Endothelial cell of umbilical vein (primary cell): ENCODE measurements around the gene LRRC14B. TPM values are rescaled to one million over a fixed set of nuclear protein-coding genes. Genes with fewer than 3 reads are reported as not detected.

Experiments
- BruUV-seq: library from RNA; stranded (reverse); fragments of 400-500 nt; replicated peaks from 2 replicates; lab custom pipeline; 2021; lab: Mats Ljungman, UMichigan
- CTCF ChIA-PET: fragments of 300-600, 350-600 bp; sonication (Branson Sonifier 250); formaldehyde crosslinking; loops from one replicate; lab custom pipeline; 2021; ENCODE audit warnings: antibody characterized with exemption, inconsistent platforms; lab: Charles Lee
- POLR2A ChIA-PET: fragments of 300-600, 350-600 bp; sonication (Branson Sonifier 250); formaldehyde crosslinking; loops from one replicate; lab custom pipeline; 2021; ENCODE audit warnings: antibody characterized with exemption, inconsistent platforms; lab: Charles Lee
- DNase-seq: peaks from one replicate; pipeline ENCODE4 v3.0.0-alpha.2; 2011; ENCODE audit warnings: low read depth, low spot score
- FAIRE-seq: peaks from 2 replicates; lab custom pipeline; 2011; peaks lifted over from hg19 to GRCh38; lab: Jason Lieb, UNC
- H2AFZ ChIP-seq: 2 replicates; pipeline ENCODE4 v1.6.0; 2012; ENCODE audit warnings: low read depth, low read length, control low read depth, inconsistent platforms
- H3K27ac ChIP-seq: 2 replicates; pipeline ENCODE4 v1.5.1; 2011; ENCODE audit warnings: low read depth, mild to moderate bottlenecking, control low read depth, low read length, moderate library complexity; ENCODE audit not compliant: insufficient read depth
- H3K27me3 ChIP-seq, 2 experiments: 2 replicates each; pipeline versions ENCODE4 v1.6.0 to v1.6.1; 2011; ENCODE audit warnings: low read length in 2 of 2, mixed read lengths in 1 of 2; ENCODE audit not compliant: control insufficient read depth in 2 of 2, insufficient read depth in 2 of 2
- H3K36me3 ChIP-seq, 2 experiments: 2 replicates in 1 of 2; 3 replicates in 1 of 2; pipeline ENCODE4 v1.5.1; 2011; ENCODE audit warnings: low read length in 2 of 2, mild to moderate bottlenecking in 1 of 2, moderate library complexity in 1 of 2; ENCODE audit not compliant: control insufficient read depth in 2 of 2, insufficient read depth in 2 of 2; ENCODE audit errors: extremely low read depth in 1 of 2
- H3K4me1 ChIP-seq: 3 replicates; pipeline ENCODE4 v1.5.1; 2011; ENCODE audit warnings: mild to moderate bottlenecking, low read length; ENCODE audit not compliant: control insufficient read depth, insufficient read depth; ENCODE audit errors: extremely low read depth
- H3K4me2 ChIP-seq: 2 replicates; pipeline ENCODE4 v1.6.1; 2011; ENCODE audit warnings: low read length, control low read depth, mixed read lengths; ENCODE audit not compliant: insufficient read depth
- H3K4me3 ChIP-seq, 3 experiments: fragments of 200-600 bp in 1 of 3; sonication (generic), shearing (Covaris generic) in 1 of 3; replicated peaks in 1 of 3; 2 replicates each; pipeline ENCODE4 v1.5.1; 2011 to 2016; ENCODE audit warnings: control low read depth in 3 of 3, low read length in 3 of 3, mild to moderate bottlenecking in 2 of 3, inconsistent platforms in 1 of 3, low read depth in 1 of 3, moderate library complexity in 1 of 3; ENCODE audit not compliant: insufficient read depth in 1 of 3
- H3K79me2 ChIP-seq: 2 replicates; pipeline ENCODE4 v1.6.0; 2012; ENCODE audit warnings: low read length, inconsistent platforms; ENCODE audit not compliant: control insufficient read depth, insufficient read depth
- H3K9ac ChIP-seq: replicated peaks from 2 replicates; pipeline ENCODE3; 2011; ENCODE audit warnings: low read length, control low read depth; ENCODE audit not compliant: insufficient read depth; ENCODE audit errors: extremely low read depth
- H3K9me1 ChIP-seq: replicated peaks from 3 replicates; pipeline ENCODE4 v1.6.0; 2011; ENCODE audit warnings: mild to moderate bottlenecking, low read length; ENCODE audit not compliant: control insufficient read depth, insufficient read depth; ENCODE audit errors: extremely low read depth
- H3K9me3 ChIP-seq: replicated peaks from 2 replicates; pipeline ENCODE4 v1.5.1; 2012; ENCODE audit warnings: low read length, inconsistent platforms; ENCODE audit not compliant: control insufficient read depth, insufficient read depth
- H4K20me1 ChIP-seq: replicated peaks from 2 replicates; pipeline ENCODE3; 2011; ENCODE audit warnings: mild to moderate bottlenecking, low read length; ENCODE audit not compliant: control insufficient read depth, insufficient read depth; ENCODE audit errors: extremely low read depth
- EZH2 ChIP-seq: IDR thresholded peaks from 2 replicates; pipeline ENCODE4 v1.6.1; 2012; ENCODE audit warnings: borderline replicate concordance, low read depth, mild to moderate bottlenecking, moderate library complexity, low read length, inconsistent platforms; ENCODE audit not compliant: severe bottlenecking
- FOS ChIP-seq: IDR thresholded peaks from 2 replicates; pipeline ENCODE4 v1.6.1; 2011; ENCODE audit warnings: mild to moderate bottlenecking, low read length, moderate library complexity, borderline replicate concordance; ENCODE audit not compliant: insufficient read depth
- GATA2 ChIP-seq: IDR thresholded peaks from 2 replicates; pipeline ENCODE4 v1.7.0; 2011; ENCODE audit warnings: low read depth, mild to moderate bottlenecking, moderate library complexity, mixed read lengths, low read length; ENCODE audit not compliant: insufficient read length, insufficient read depth
- JUN ChIP-seq: IDR thresholded peaks from 2 replicates; pipeline ENCODE4 v1.6.1; 2011; ENCODE audit warnings: borderline replicate concordance, low read depth; ENCODE audit not compliant: insufficient read length, insufficient read depth
- MYC ChIP-seq: IDR thresholded peaks from one replicate; pipeline ENCODE4 v1.6.1; 2011; ENCODE audit warnings: mild to moderate bottlenecking, low read depth, low read length
- POLR2A ChIP-seq: IDR thresholded peaks from 2 replicates; pipeline ENCODE4 v1.6.1; 2012; ENCODE audit warnings: low read depth, mild to moderate bottlenecking, control low read depth, low read length
- POLR2AphosphoS5 ChIP-seq: IDR thresholded peaks from 2 replicates; pipeline ENCODE4 v1.6.1; 2012; ENCODE audit warnings: low read depth, mild to moderate bottlenecking, control low read depth, low read length, moderate library complexity; ENCODE audit not compliant: insufficient read depth
- dilution Hi-C: fragments of 300-500 bp; cut with MboI; formaldehyde crosslinking; loops from one replicate; pipeline ENCODE4 v1.15.0; 2019; ENCODE audit warnings: low sequenced_read_pairs; ENCODE audit not compliant: extremely low pct_ligation_motif_present
- intact Hi-C: fragments of 100-400 bp; cut with micrococcal nuclease; formaldehyde crosslinking; loops from one replicate; pipeline ENCODE4 v1.10.0; 2022
- polyA plus RNA-seq, 4 experiments: library from polyadenylated mRNA; depleted of rRNA in 3 of 4; stranded (reverse) in 3 of 4; unstranded in 1 of 4; fragments of >200 nt; gene quantifications; 2 replicates each; pipeline versions ENCODE4 v1.2.1 to v1.2.3, GENCODE V29; 2011 to 2012; ENCODE audit warnings: missing spikeins in 1 of 4
- total RNA-seq: library from RNA; stranded (reverse); gene quantifications from 2 replicates; pipeline ENCODE4 v1.2.3, GENCODE V29; 2021
- TF ChIP-seq, protein P1 (sequence below): IDR thresholded peaks from 2 replicates; pipeline ENCODE4 v1.6.1; 2011; ENCODE audit not compliant: insufficient read depth, insufficient read length
- TF ChIP-seq, protein P2 (sequence below), 2 donors: IDR thresholded peaks; 1 replicate in 1 of 2; 2 replicates in 1 of 2; pipeline ENCODE4 v1.5.1; 2011; ENCODE audit warnings: low read length in 2 of 2, mild to moderate bottlenecking in 2 of 2, moderate library complexity in 2 of 2, control low read depth in 1 of 2, inconsistent platforms in 1 of 2, low read depth in 1 of 2; ENCODE audit not compliant: insufficient read depth in 1 of 2; ENCODE audit errors: extremely low read depth in 1 of 2

Gene LRRC14B
- total and polyA plus RNA-seq, 2 donors (not counting 3 experiments of a cell fraction or from before 2014, with no cell fraction given) = not detected

DNA sequence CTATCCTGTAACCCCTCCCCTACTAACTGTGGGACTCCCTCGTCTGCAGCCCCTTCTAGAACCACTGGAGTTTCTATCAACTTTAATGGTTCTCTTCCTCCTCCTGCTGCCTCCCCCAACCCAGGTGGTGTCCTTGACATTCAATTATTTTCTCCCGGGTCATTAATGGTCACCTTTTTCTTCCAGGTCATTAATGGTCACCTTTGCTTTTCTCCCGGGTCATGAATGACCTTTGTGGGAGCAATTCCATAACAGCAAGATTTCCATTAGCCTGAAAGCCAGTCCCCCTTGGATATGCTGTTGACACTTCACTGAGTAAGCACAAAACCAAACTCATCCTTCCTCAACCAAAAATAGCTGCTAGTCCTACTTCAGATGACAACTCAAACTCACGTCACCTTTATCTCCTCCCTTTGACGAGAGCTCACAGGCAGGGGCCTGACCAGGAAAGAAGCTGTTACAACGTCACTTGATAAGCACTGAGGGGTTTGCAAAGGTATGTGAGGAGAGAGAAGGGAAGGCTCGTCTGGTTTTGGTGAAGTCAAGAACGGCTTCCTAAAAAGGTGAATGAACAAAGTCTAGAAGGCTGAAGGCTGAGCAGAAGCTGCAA lies 15.7 kb downstream of the LRRC14B start:
- Histone ChIP-seq H3K36me3 (peaks cover 5 to 19% of the 10 kb centered on the region in 2 experiments), H3K79me2 (peaks cover 21% of the 10 kb centered on the region), H4K20me1 (no peaks in the 10 kb centered on the region), H3K4me2 (no peak overlapping the region), H3K9me1 (no peaks in the 10 kb centered on the region), H3K9me3 (no peaks in the 10 kb centered on the region), H3K9ac (no peak overlapping the region), H2AFZ (no peak overlapping the region), H3K27me3 (no peaks in the 10 kb centered on the region), H3K4me3 (no peak overlapping the region), H3K4me1 (no peaks in the 10 kb centered on the region), H3K27ac (no peak overlapping the region)
- POLR2A ChIA-PET = no interaction called here
- CTCF ChIA-PET = interaction anchor here (0.8 to 1.7 kb wide), 2 partner anchors 11 to 17 kb away, joined by 3 to 6 read pairs; partner anchors contain the start of genes CCDC127 and SDHA
- intact Hi-C loops (no loop called here), dilution Hi-C loops (no loop called here)
- no TSS peak for BruUV-seq
- DNase-seq (no peak), FAIRE-seq (no peak)
- TF ChIP-seq JUN (no peak), POLR2A (no peak), GATA2 (no peak), FOS (no peak), MYC (no peak)
- TF ChIP-seq, protein P1, sequence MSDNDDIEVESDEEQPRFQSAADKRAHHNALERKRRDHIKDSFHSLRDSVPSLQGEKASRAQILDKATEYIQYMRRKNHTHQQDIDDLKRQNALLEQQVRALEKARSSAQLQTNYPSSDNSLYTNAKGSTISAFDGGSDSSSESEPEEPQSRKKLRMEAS = no peak

DNA sequence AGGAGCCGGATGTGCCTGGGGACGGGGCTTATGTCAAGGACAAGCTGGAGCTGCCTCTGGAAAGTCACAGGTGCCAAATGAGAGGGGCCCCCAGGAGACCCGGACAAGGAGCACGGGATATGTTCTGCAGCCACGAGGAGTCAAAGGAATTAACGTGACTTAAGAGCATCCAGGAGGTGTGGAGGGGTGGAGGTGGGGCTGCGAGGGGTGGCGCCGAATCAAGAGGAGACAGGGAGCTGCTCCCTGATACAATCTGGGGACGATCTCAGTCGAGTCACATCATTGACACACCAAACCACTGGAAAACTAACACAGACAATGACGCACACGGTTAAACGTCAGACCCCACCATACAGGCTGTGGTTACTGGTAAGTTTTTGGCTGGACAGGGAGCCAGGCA lies 16.3 kb downstream of the LRRC14B start:
- no peak overlapping the region for H2AFZ ChIP-seq
- ChIA-PET POLR2A (no interaction called here), CTCF (interaction anchor here (0.8 to 1.7 kb wide), 2 partner anchors 11 to 17 kb away, joined by 3 to 6 read pairs; partner anchors contain the start of genes CCDC127 and SDHA)
- H3K27ac ChIP-seq = no peak overlapping the region
- H3K79me2 ChIP-seq = peaks cover 21% of the 10 kb centered on the region
- FAIRE-seq (no peak), DNase-seq (no peak)
- no peaks in the 10 kb centered on the region for H4K20me1 ChIP-seq
- no peak overlapping the region for H3K9ac ChIP-seq
- H3K4me3 ChIP-seq = no peak overlapping the region
- H3K9me3 ChIP-seq = no peaks in the 10 kb centered on the region
- H3K27me3 ChIP-seq = no peaks in the 10 kb centered on the region
- peaks cover 3 to 19% of the 10 kb centered on the region in 2 experiments for H3K36me3 ChIP-seq
- dilution Hi-C loops (no loop called here), intact Hi-C loops (no loop called here)
- no peak for TF ChIP-seq JUN
- no peak for TF ChIP-seq GATA2
- TF ChIP-seq, protein P2, sequence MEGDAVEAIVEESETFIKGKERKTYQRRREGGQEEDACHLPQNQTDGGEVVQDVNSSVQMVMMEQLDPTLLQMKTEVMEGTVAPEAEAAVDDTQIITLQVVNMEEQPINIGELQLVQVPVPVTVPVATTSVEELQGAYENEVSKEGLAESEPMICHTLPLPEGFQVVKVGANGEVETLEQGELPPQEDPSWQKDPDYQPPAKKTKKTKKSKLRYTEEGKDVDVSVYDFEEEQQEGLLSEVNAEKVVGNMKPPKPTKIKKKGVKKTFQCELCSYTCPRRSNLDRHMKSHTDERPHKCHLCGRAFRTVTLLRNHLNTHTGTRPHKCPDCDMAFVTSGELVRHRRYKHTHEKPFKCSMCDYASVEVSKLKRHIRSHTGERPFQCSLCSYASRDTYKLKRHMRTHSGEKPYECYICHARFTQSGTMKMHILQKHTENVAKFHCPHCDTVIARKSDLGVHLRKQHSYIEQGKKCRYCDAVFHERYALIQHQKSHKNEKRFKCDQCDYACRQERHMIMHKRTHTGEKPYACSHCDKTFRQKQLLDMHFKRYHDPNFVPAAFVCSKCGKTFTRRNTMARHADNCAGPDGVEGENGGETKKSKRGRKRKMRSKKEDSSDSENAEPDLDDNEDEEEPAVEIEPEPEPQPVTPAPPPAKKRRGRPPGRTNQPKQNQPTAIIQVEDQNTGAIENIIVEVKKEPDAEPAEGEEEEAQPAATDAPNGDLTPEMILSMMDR (IDR thresholded peaks at IDR 0.05; ENCODE audit: extremely low read depth in 1 of 2, insufficient read depth in 1 of 2, low read depth in 1 of 2, low read length in 2 of 2) = no peak
- no peak for TF ChIP-seq POLR2A
- no peak for TF ChIP-seq FOS
- TF ChIP-seq EZH2 = no peak
- TF ChIP-seq, protein P1 = no peak
- TF ChIP-seq POLR2AphosphoS5 = no peak
- H3K9me1 ChIP-seq = no peaks in the 10 kb centered on the region
- no TSS peak for BruUV-seq
- H3K4me2 ChIP-seq = no peak overlapping the region
- H3K4me1 ChIP-seq = no peaks in the 10 kb centered on the region
